NCI-H2196 (cell line): Measurements from ENCODE around the gene HLA-DOA.

Experiments used
- DNase-seq: peaks from one replicate; lab custom pipeline; 2025; ENCODE audit not compliant: unreplicated experiment; lab: John Stamatoyannopoulos, UW

HLA-DOA gene

DNA sequence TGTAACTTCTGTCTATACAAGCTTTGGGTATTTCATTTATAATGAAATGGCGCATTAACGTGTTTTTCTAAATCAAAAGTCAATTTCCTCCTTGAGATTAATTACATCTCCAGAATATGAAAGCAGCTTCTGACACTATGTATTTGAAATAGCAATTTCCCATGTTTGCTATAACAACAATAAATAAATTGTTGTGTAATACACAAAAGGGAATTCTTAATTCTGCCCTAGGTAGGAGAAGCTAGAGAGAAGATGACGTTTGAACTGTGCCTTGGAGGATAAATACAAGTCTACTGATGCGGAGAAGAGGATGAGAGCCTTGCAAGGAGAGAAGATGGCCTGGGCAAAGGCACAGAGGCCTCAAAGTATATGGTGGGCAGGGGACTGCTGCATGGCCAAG is 7.6 kb upstream of the HLA-DOA start:
- no peak for DNase-seq

DNA sequence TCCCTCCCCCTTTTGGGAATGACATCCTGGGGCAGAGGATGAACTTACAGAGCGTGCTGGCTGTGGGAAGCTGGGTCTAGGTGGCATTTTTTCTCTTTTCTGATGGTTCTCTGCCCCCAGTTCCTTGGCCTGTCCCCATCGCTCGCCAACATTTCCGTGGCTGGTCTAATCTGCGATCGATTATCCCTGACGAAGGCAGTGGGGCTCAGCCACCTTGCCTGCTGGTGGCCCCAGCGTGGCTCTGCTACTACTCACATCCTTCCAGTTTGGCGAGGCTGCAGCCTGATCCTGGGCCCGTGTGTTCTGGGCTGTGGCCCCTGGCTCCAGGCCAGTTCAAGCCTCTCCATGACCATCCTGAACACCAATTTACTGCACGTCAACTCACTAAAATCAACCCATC is 6.4 kb upstream of the HLA-DOA start:
- DNase-seq: no peak

DNA sequence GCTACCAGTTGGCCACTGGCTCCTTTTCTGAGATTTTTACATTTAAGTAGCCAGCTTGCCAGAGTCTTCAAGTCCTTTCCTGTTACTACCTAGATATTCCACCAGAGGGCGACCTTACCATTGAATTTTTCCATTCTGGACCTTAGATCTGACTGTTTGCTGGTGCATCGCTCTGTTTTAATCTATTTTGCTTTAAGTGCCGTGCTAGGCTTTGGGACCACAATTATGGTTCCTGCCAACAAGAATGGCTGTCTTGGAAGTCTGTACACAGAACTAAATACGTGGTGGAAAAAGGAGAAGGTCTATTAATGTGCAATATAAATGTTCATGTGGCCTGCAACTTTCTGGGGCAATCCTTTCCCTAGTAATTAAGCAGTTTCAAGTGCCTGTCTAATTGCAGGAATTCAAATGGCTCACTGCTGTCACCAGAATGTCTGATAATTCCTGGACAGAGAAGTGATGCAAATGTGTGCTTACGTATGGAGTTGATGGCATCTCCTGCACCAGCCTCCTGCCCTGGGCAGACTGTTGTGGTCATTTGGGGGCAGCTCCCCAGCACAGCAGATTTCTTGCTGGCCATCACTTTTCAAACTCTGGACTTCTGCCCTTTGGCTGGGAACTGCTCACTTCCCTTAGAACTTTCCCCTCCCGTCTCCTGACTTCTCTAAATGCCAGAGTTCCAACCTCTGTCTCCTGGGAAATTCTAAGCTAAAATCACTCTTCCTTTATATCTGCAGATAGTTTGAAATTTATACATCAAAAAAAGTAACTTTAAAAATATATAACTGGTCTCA is 5.6 kb upstream of the HLA-DOA start:
- DNase-seq: peak; percentile 65

DNA sequence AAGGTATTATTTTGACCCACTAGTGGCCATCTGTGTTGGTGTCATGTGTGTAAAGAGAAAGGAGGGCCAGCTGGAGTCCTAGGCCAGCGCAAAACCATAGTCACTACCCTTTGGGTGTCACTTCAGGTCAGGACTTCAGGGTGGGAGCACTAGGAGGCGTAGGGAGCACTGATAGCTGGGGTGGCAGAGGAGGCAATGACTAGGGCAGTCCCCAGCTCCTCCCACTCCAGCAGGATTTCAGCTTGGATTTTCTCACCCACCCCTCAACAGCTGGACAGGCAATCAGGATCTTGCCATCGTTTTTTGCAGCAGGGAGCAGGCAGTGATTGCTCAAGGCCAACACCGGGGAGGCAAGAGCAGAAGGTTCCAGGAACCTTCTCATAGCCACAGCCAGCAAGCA is 4.2 kb upstream of the HLA-DOA start:
- DNase-seq: no peak

DNA sequence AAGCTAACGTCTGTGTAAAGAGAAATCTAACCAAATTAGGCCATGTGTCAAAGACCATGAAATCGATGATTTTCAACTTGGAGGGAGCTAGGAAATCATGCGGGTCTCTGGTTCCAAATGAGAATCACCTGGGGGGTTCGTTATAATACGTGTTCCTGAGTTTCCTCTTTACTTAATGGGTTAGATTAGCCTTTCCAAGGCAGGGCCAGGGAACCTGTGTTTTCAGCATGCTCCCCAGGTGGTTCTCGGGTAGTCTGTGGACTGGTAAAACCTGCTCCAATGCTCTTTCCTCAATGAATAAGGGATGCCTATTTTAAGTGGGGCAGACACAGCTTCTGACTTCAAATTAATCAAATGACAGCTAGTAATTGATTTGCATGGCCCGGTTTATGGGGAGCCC is 965 bp upstream of the HLA-DOA start:
- no peak for DNase-seq

DNA sequence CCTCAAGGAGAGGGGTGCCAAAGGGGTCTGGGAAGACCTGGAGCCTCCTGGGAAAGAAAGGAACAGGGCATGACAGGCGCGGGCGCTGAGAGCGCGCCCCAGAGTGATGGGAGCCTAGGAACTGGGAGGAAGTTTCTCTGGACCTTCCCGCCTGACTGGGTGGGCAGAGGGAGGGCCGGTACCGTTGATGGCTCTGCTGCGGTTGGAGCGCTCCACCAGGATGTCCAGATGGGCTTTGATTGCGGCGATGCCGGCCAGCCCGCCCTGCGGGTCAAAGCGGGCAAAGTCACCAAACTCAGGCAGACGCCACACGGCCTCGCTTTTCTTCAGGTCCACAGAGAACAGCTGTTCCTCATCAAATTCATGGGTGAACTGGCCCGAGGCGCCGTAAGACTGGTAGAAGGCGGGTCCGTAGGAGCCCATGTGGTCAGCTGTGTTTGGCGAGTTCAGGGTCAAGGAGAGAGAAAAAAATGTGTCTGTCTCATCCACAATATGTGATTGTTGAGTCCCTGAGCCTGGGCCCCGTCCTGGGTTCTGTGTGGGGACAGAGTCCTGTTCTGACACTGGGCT is 1.5 kb downstream of the HLA-DOA start:
- no peak for DNase-seq

DNA sequence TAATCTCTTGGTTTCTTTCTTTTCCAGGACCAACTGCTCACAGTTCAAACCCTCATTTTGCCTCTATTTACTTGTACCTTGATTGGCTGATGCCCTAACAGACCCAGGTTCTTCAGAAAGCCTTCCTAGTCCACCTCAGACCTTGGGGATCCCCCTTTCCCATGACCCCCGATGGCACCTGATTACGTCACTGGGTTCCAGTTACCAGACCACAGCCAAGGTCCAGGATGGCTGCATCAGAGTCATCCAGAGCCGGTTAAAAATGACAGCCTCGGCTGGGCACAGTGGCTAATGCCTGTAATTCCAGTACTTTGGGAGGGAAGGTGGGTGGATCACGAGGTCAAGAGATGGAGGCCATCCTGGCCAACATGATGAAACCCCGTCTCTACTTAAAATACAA is 4.5 kb downstream of the HLA-DOA start:
- no peak for DNase-seq

DNA sequence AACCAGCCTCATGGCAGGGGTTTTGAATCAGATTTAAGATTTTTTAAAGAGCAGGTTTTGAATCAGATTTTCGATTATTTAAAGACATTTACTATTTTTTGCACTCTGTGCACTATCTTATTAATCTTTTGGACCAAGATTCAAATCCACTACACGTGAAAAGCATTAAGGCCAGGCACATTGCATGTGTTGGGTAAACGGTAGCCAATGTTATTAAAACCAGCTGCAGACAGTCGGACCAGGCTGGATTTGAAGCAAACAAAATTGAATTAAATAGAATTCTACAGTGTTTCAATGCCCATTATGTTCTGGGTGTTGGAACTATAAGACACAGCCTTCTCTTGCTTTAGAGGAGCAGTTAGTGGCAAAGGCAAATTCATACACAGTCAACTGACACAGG is 7.7 kb downstream of the HLA-DOA start:
- DNase-seq: no peak

DNA sequence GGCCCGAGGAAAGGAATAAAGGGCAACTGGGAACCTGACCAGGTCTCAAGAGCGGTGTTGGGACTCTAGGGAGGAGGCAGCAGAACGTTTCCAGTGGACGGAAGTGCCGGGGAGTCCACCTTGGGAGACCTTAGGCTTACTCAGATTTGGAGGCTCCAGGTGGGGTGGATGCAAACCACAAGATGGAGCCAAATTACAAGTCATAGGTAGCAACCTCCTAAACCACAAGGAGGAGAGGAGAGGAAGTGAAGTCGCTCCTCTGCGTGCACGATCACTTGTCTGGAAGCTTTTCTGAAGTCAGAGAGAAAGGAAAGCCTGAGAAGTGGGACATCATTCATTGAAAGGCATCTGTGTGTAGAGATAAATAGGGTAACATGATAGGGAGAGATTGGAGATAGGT is 9.3 kb downstream of the HLA-DOA start:
- DNase-seq: no peak

DNA sequence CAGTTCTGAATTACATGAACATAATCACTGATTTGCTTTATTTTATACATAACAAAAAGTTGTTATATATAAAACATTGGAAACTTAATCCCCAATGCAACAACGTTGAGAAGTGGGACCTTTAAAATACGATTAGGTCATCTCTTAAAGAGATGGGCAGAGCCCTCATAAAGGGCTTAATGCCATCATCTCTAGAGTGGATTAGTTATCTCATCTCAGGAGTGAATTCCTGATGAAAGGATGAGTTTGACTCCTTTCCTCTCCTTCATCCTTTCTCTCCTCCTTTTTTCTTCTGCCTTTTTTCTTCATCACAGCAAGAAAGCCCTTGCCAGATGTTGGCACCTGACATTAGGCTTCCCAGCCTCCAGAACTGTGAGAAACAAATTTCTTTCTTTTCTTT is 13.9 kb downstream of the HLA-DOA start:
- DNase-seq: no peak

DNA sequence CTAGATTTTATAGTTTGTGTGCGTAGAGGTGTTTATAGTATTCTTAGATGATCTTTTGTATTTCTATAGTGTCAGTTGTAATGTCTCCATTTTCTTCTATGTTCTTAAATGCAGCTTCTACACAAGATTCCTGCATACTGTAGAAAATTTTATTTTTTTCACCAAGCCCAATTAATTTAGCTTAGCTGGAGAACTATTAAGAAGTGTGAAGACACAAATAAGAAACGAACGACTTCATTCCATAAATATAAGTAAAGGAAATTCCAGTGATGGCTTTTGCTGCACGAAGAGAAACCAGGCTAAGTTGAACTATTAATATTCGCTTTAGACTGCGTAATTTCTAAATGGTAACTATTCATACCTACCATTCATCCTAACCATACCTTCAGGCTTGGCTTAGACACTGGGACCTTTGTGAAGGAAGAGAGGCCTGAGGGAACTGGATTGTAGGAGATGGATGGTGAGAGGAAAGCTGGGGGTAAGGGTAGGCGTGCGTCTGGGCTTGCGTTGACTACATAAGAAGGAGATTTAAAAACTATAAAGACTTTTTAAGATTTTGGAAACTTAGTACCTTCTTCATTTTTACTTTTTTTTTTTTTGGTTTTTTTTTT is 15.9 kb downstream of the HLA-DOA start:
- DNase-seq: no peak

DNA sequence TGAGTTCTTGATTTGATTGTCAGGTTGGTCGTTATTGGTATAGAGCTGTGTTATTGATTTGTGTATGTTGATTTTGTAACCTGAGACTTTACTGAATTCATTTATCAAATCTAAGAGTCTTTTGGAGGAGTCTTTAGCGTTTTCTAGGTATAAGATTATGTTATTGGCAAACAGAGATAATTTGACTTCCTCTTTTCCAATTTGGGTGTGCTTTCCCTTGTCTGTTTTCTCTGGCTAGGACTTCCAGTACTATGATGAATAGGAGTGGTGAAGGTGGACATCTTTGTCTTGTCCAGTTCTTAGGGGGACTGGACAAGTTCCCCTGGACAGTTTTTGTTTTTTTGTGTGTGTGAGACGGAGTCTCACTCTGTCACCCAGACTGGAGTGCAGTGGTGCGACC is 17.4 kb downstream of the HLA-DOA start:
- DNase-seq: no peak

DNA sequence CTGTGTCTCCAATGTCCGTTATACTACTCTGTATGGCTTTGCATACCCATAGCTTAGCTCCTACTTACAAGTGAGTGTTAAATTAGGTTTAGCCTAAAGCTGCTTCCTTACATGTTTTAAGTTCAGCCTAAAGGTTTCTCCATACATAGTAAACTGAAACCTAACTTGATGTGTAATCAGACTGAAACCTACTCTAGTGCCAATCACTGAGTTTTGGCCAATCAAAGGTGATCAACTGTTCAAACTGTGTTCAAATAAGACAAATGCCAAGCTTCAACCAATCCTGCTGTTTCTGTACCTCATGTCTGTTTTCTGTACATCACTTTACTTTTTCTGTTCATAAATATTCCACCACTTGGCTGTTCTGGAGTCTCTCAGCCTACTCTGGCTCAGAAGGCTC is 20.0 kb downstream of the HLA-DOA start:
- no peak for DNase-seq

DNA sequence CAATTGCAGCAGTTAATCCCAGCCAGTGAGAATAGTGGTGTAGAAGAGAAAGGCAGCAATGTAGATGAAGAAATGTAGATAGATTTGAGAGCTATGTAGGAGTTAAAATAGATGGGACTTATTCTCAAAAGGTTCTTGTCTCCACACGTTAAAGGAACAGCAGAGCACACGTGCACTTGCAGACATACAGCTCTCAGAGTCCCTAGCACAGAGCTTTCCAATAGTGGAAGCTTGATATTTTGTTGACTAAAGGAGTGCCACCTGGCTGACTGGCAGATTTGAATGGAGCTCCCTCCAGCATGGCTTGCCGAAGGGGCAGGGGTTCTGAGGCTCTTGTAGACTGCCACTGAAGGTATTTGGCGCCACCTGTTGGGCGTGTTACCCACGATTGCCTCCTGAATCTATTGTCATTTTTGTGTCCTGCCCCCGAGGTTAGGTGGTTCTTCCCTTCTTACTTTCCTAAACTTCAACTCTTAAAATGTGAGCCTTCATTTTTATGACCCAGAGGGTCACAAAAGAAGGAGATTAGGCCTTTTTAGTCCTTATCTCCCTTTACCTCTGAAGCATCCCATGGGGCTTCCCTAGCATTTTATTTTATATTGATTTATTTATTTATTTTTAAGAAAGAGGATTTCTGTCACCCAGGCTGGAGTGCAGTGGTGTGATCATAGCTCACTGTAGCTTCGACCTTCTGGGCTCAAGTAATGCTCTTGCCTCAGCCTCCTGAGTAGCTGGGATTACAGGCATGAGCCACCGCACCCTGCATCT is 24.6 kb downstream of the HLA-DOA start:
- peak; percentile 93 for DNase-seq

DNA sequence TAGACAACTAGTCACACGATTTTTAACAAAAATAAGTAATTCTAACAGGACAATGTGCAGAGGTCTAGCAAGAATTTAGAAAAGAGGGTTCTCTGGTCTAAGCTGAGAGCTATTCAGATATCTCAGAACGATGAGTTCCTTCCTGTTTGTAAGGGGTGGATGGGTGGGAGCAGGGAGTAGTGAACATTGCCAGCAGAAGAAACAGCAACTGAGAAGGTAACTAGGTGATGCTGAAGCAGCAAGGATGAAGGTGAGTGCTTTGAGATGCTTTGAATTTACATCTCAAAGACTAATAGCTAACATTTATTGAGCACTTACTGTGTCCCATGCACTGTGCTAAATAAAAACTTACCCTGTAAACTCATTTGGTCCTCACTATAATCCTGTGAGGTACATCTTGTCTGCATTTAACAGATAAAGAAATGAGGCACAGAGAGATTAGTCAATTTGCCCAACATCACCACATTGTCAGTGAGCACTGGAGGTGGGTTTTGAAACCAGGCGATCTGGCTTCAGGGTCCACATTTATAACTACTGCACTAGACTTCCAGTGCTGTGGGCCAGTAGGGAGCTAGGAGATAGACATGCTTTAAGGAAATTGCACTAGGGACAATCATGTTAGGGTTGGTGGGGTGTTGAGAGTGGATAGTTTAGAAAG is 25.3 kb downstream of the HLA-DOA start:
- no peak for DNase-seq

DNA sequence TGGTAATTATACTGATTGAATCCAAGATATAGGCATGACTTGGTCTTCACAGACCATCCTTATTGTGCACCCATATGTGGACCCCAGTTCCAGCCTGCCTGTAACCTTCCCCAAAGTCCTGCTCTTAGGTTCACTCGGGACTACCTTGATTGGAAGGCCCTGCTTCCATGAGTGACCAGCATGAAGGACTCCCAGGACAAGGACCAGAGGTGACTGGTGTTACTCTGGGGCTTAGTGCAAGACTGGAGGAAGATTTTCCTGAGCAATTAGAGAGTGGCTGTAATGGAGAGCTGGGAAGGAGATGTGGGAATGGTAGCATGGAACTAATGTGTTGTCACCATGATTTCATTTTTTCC is 25.9 kb downstream of the HLA-DOA start:
- no peak for DNase-seq

DNA sequence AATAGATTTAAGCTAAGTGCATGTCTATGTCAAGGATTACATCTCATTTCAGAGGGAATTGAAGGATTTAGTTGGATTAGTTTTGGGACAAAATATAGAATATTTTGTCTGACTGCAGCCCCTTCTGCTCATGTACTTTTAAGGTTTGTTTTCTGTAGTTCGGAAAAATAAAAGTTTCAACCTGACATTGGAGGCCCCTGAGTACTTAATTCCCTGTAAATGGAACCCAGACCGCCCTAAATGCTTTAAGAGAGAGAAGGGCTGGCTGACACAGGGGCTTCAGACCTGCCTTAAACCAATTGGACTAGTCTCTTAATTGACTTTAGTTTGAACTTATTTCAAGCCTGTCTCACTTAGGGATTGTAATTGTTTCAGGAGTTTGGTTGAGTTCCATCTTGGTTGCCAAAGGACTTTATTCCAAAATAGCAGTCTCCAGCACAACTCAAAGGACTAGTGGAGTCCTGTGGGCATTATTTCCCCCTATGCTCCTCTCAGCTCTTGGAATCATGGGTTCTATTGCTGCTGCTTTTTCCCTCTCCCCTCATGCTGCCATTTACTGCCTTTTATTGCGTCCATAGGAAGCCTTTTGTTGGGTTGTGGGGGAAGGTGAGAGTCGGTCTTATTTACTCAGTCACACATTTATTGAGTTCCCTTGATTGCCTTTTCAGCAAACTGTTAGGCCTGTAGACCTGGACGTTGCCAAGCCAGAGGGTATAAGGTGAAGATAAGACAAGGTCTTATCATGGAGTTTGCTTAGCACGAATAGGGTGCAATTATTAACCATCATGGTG is 26.5 kb downstream of the HLA-DOA start:
- no peak for DNase-seq

DNA sequence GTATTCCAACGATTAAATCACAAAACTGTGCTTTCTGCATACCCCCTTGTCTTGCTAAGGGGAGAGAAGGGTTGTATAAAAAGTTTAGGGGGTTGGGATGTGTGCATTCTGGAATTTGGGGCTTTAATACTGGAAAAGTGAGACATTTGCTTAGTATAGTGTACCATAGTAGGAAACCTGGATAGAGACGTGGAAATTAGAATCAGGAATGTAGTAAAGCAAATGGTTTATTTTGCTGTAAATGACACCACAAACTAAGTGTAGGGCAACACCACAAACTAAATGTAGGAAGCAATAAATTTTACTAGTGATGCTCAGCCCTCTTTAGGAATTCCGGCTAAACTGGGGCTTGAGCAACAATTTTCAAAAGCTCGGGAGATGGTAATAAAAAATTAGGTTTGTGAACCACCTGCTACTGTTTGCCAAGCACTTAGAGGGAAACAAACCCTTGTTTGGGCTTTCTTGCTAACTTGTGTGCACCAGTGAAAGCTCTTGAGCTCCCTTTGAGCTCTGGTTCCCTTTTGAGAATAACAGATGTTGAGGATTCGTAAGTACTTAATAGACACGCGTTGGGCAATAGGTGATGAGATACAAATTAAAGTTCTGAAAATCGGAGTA is 27.2 kb downstream of the HLA-DOA start:
- peak; percentile 65 for DNase-seq

DNA sequence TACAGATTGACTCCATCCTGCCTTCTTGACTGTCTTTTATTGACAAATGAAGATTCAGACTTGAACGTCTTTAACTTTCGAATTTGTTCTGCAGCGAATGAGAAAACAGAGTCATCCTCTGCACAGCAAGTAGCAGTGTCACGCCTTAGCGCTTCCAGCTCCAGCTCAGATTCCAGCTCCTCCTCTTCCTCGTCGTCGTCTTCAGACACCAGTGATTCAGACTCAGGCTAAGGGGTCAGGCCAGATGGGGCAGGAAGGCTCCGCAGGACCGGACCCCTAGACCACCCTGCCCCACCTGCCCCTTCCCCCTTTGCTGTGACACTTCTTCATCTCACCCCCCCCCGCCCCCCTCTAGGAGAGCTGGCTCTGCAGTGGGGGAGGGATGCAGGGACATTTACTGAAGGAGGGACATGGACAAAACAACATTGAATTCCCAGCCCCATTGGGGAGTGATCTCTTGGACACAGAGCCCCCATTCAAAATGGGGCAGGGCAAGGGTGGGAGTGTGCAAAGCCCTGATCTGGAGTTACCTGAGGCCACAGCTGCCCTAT is 28.8 kb downstream of the HLA-DOA start:
- DNase-seq: no peak
